Fibroblast of villous mesenchyme (primary cell): Measurements from ENCODE around the gene WDR26. TPM values are rescaled to one million over a fixed set of nuclear protein-coding genes. Genes with fewer than 3 reads are reported as not detected.

Source experiments
- DNase-seq: peaks from one replicate; pipeline ENCODE4 v3.0.0-alpha.2; 2010; ENCODE audit warnings: low read depth
- H3K4me3 ChIP-seq: 2 replicates; pipeline ENCODE4 v1.5.1; 2011; ENCODE audit warnings: low read depth, mild to moderate bottlenecking, low read length
- total RNA-seq: library from RNA; depleted of rRNA; stranded (reverse); fragments of >200 nt; gene quantifications from 2 replicates; pipeline ENCODE4 v1.2.3, GENCODE V29; 2012
- TF ChIP-seq, protein P1 (sequence below): IDR thresholded peaks from 2 replicates; pipeline ENCODE4 v1.5.1; 2012; ENCODE audit warnings: low read depth, mild to moderate bottlenecking, low read length; ENCODE audit not compliant: insufficient read depth

The WDR26 gene
- total RNA-seq, 1 donor = 86.4 TPM

DNA sequence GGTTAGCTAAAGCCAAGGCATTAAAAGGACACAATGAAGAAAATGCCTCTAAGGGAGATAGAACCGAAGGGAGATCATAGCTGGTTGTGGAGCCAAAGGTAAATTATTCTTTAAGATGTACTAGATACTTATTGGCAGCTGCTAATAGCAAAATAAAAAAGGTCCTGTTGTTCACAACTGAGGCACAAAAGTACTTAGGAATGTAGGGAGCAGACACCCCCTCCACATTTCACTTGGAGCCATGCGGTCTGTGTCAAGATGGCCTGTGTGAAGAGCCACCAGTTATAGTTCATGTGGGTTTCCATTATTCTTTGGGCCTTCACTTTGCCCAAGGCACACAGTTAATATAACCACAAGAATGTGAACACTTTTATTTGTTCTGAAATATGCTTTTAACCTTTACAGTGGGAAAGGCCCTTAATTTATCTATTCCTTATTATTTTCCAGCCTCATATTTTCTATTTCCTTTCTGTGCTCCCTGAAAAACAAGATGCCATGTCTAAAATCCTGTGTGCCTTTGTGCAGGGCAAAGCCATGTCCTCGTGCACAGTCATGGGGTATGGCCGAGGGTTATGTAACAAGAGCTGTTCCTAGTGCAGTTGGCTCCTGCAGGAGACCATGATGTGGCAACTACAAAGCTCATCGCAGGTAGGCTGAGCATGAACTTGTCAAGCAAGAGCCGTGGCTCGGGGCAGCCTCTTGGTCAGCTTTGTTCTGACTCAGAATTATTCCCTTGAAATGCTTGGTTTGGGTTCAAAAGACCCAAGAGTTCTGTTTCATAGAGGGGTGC, 16.2 kb upstream of the WDR26 start:
- no peak overlapping the region for H3K4me3 ChIP-seq
- no peak for DNase-seq
- TF ChIP-seq, protein P1, sequence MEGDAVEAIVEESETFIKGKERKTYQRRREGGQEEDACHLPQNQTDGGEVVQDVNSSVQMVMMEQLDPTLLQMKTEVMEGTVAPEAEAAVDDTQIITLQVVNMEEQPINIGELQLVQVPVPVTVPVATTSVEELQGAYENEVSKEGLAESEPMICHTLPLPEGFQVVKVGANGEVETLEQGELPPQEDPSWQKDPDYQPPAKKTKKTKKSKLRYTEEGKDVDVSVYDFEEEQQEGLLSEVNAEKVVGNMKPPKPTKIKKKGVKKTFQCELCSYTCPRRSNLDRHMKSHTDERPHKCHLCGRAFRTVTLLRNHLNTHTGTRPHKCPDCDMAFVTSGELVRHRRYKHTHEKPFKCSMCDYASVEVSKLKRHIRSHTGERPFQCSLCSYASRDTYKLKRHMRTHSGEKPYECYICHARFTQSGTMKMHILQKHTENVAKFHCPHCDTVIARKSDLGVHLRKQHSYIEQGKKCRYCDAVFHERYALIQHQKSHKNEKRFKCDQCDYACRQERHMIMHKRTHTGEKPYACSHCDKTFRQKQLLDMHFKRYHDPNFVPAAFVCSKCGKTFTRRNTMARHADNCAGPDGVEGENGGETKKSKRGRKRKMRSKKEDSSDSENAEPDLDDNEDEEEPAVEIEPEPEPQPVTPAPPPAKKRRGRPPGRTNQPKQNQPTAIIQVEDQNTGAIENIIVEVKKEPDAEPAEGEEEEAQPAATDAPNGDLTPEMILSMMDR = no peak

DNA sequence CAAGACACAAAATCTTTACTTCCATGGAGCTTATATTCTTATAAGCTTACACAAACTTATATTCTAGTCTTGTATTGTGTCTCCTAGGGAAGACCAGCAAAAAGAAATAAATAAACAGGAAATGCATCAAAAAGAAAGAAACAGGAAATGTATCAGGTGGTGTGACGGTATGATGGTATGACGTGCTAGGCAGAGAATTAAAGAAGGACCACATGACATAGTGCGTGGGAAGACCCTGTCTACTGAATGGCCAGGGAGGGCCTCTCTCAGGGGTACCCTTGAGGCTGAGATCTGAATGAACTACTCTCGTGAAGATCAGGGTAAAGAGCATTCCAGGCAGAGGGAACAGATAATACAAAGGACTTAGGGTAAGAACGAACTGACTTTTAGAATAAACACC, 15.6 kb upstream of the WDR26 start:
- TF ChIP-seq, protein P1 = no peak
- no peak for DNase-seq
- no peak overlapping the region for H3K4me3 ChIP-seq

DNA sequence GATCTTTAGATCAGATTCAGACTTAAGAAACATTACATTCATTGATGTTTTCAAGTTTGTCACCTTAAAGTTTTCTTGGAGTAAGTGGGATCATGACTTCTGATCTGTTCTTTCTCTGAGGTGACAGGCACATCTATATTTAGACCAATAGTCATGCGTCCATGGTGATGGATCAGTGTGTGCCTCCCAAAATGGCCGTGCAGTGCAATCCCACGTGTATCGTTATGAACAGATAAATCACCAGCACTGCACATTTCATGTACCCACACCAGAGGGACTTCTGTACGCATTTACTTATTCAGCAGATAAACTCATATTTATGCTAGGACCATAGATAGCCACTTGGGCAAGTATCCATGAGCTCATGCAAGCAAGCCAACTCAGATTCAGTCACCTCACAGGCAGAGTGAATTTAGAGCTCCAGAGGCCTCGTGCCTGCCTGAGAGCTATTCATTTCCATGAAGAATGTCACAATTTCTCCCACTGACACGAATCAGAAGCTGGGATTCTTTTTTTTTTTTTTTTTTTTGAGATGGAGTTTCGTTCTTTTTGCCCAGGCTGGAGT, 13.9 kb upstream of the WDR26 start:
- no peak for DNase-seq
- no peak overlapping the region for H3K4me3 ChIP-seq
- TF ChIP-seq, protein P1 = no peak

DNA sequence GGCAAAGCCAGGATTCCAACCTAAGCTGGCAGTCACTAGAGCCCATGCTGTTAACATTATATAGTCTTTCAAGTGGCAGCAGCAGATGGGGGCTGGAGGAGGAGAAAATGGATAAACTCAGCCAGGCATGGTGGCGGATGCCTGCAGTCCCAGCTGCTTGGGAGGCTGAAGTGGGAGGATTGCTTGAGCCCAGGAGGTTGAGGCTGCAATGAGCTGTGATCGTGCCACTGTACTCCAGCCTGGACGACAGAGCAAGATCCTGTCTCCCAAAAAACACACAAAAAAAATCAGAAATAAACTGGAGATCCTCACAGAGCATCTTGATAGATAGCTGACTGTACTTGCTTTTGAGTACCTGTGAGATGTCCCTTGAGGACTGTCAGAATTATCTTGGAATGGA, 13.4 kb upstream of the WDR26 start:
- TF ChIP-seq, protein P1 = no peak
- DNase-seq = no peak

DNA sequence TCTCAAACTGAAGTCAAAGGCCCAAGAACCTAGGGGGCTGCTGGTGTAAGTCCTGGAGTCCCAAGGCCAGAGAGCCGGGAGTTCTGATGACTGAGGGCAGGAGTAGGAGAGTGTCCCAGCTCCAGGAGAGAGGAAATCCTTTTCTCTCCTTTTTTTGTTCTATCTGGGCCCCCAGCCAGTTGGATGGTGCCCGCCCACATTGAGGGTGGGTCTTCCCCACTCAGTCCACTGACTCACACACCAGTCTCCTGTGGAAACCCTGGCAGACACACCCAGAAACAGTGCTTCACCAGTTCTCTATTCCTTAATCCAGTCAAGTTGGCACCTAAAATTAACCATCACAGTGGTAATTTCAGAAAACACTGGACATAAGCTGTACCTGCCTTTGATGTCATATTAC, 12.7 kb upstream of the WDR26 start:
- TF ChIP-seq, protein P1 = no peak
- H3K4me3 ChIP-seq = no peak overlapping the region
- DNase-seq = peak; percentile 28

More for the DNA sequence above, 13.4 kb upstream of the WDR26 start:
- H3K4me3 ChIP-seq = no peak overlapping the region

DNA sequence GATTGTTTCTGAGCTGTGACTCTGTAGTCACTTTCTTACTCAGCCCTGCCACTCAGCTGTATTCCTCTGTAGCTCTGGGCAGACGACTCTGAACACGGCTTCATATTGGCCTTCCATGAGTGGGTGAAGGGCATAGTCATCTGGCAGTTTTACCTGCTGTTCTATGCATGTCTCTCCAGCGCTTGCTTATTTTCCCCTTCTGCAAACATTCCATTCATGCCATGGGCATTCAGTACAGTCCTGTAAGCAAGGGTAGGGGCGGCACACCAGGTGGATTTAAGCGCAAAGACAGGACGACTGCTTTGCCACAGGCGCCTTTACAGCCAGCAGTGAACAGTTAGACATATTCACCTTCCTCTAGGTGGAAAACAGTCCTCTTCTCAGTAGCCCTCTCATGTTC, 4.4 kb upstream of the WDR26 start:
- DNase-seq = no peak
- TF ChIP-seq, protein P1 = no peak
- no peak overlapping the region for H3K4me3 ChIP-seq
